Sciatic nerve (tissue), 2 donors: ENCODE measurements around the gene CCAR1. TPM values are rescaled to one million over a fixed set of nuclear protein-coding genes. Genes with fewer than 3 reads are reported as not detected.
"Not testable (repeated sequence)": the region's sequence is repeated elsewhere in the genome, so short reads cannot be mapped to it uniquely, and the experiment has no call there.

Source experiments
- ATAC-seq: fragments of 200-7000 bp; cut with Tn5 transposase; one replicate; pipeline ENCODE4 v1.9.1; 2020; ENCODE audit warnings: mild to moderate bottlenecking, moderate library complexity
- DNase-seq: peaks from one replicate; pipeline ENCODE4 v3.0.0-alpha.2; 2020; ENCODE audit warnings: low spot score
- intact Hi-C: fragments of 100-400 bp; cut with DNase I; formaldehyde crosslinking; loops from one replicate; pipeline ENCODE4 v1.14.2; 2022
- microRNA-seq: library from miRNA; unstranded; fragments of <30 nt; microRNA quantifications from one replicate; pipeline ENCODE4 v1.2.0, GENCODE V29; 2020
- total RNA-seq: library from RNA; stranded (reverse); fragmentation: NEBNext Ultra II Directional; extraction: Animal tissue kit (Norgen Biotek cat#: 25700); gene quantifications from one replicate; pipeline ENCODE4 v1.2.1, GENCODE V29; 2021
- donor health status: DM: no; HTN: no; CAD: no.
- donor health status: DM: no; HTN: no; CAD: no.

The CCAR1 gene
- total RNA-seq, 1 donor from 2014 or later: 55.9 TPM

GRCh38 chr10:68813559-68813958 is 92.5 kb downstream of the CCAR1 start:
- DNase-seq: no peak
- intact Hi-C loops: no loop called here
- no peak for ATAC-seq

- DNase-seq: no peak
- intact Hi-C loops: no loop called here
- no peak for ATAC-seq
These were observed 95.9 kb downstream of the CCAR1 start for GRCh38 chr10:68816796-68817412.

GRCh38 chr10:68820359-68820758 is 99.3 kb downstream of the CCAR1 start:
- DNase-seq, intact Hi-C loops, ATAC-seq: not testable (repeated sequence)

- DNase-seq, intact Hi-C loops, ATAC-seq: not testable (repeated sequence)
These were observed 101.6 kb downstream of the CCAR1 start for GRCh38 chr10:68822626-68823025.

GRCh38 chr10:68826764-68827591 is 105.9 kb downstream of the CCAR1 start, which contains the start of gene STOX1:
STOX1 (plus strand) TSS chr10:68827531; CDS start chr10:68827624, 93 bp downstream.
- ATAC-seq: peak; percentile 82
- peak; percentile 66 for DNase-seq
- intact Hi-C loops: no loop called here

- intact Hi-C loops, ATAC-seq, DNase-seq: not testable (repeated sequence)
These were observed 106.5 kb downstream of the CCAR1 start for GRCh38 chr10:68827592-68827959.

- peak; percentile 52 for ATAC-seq
- DNase-seq, intact Hi-C loops: not testable (repeated sequence)
These were observed 107.1 kb downstream of the CCAR1 start for GRCh38 chr10:68828083-68828601.

- no peak for DNase-seq
- intact Hi-C loops: no loop called here
- ATAC-seq: no peak
These were observed 107.8 kb downstream of the CCAR1 start for GRCh38 chr10:68828833-68829232.

- ATAC-seq: no peak
- intact Hi-C loops: no loop called here
- no peak for DNase-seq
These were observed 108.5 kb downstream of the CCAR1 start for GRCh38 chr10:68829521-68829920.

GRCh38 chr10:68829952-68830351 is 108.9 kb downstream of the CCAR1 start:
- ATAC-seq (no peak), DNase-seq (no peak)
- intact Hi-C loops: no loop called here

GRCh38 chr10:68831961-68832455 is 111.0 kb downstream of the CCAR1 start:
- intact Hi-C loops: no loop called here

GRCh38 chr10:68832601-68833000 is 111.6 kb downstream of the CCAR1 start:
- ATAC-seq (no peak), DNase-seq (no peak)
- intact Hi-C loops: no loop called here

More at GRCh38 chr10:68831961-68832455, 111.0 kb downstream of the CCAR1 start:
- DNase-seq (no peak), ATAC-seq (no peak)

GRCh38 chr10:68837626-68838322 is 116.7 kb downstream of the CCAR1 start:
- ATAC-seq (no peak), DNase-seq (no peak)
- intact Hi-C loops: no loop called here

GRCh38 chr10:68840650-68841049 is 119.6 kb downstream of the CCAR1 start:
- intact Hi-C loops, ATAC-seq, DNase-seq: not testable (repeated sequence)

Small RNA genes within 50 kb of the gene (microRNA-seq; reads per million reads assigned to microRNA genes)
- gene MIR1254-1: not detected

Other genes with a start within 250 kb of the CCAR1 start
- gene DNA2, start 249.3 kb upstream of the CCAR1 start, total RNA-seq: 6.7 TPM
- gene SLC25A16, start 193.7 kb upstream of the CCAR1 start, total RNA-seq: 33.3 TPM
- 10.4 TPM for gene TET1, start 160.9 kb upstream of the CCAR1 start, total RNA-seq
- gene STOX1, start 106.3 kb downstream of the CCAR1 start, total RNA-seq: 0.27 TPM
- 41.3 TPM for gene DDX50, start 180.1 kb downstream of the CCAR1 start, total RNA-seq
- gene DDX21, start 234.9 kb downstream of the CCAR1 start, total RNA-seq: 41.0 TPM